Common myeloid progenitor, CD34-positive (primary cell): Measurements from ENCODE around the gene CYTH3.
"Not testable (repeated sequence)": the region's sequence is repeated elsewhere in the genome, so short reads cannot be mapped to it uniquely, and the experiment has no call there.

Experiments used
- CTCF ChIA-PET: fragments of 350-600 bp; sonication (Branson Sonifier 250); formaldehyde crosslinking; loops from one replicate; lab custom pipeline; 2021; ENCODE audit warnings: antibody characterized with exemption; lab: Charles Lee
- POLR2A ChIA-PET: fragments of 350-600 bp; sonication (Branson Sonifier 250); formaldehyde crosslinking; loops from one replicate; lab custom pipeline; 2021; ENCODE audit warnings: antibody characterized with exemption; lab: Charles Lee
- DNase-seq, 3 donors: peaks; one replicate each; pipeline versions ENCODE4 v3.0.0 to v3.0.0-alpha.2; 2013
- H3K27ac ChIP-seq, 2 experiments: 1 replicate in 1 of 2; 2 replicates in 1 of 2; pipeline ENCODE4 v1.7.0; 2013; ENCODE audit warnings: inconsistent platforms in 2 of 2, low read length in 2 of 2, mild to moderate bottlenecking in 2 of 2, low read depth in 1 of 2, moderate library complexity in 1 of 2; ENCODE audit not compliant: severe bottlenecking in 2 of 2, insufficient read depth in 1 of 2, poor library complexity in 1 of 2
- H3K27me3 ChIP-seq, 5 experiments: replicated peaks in 2 of 5; 1 replicate in 3 of 5; 2 replicates in 2 of 5; pipeline versions ENCODE4 v1.6.1 to v1.7.0; 2013; ENCODE audit warnings: low read length in 4 of 5, mild to moderate bottlenecking in 2 of 5, moderate library complexity in 2 of 5, inconsistent platforms in 1 of 5; ENCODE audit not compliant: insufficient read depth in 5 of 5, control insufficient read depth in 4 of 5
- H3K36me3 ChIP-seq, 4 experiments: 1 replicate in 2 of 4; 2 replicates in 2 of 4; pipeline versions ENCODE4 v1.6.1 to v1.7.0; 2013; ENCODE audit warnings: low read length in 3 of 4, control low read depth in 1 of 4, mild to moderate bottlenecking in 1 of 4; ENCODE audit not compliant: control insufficient read depth in 4 of 4, insufficient read depth in 4 of 4
- H3K4me1 ChIP-seq, 4 experiments: 1 replicate in 3 of 4; 2 replicates in 1 of 4; pipeline versions ENCODE4 v1.6.1 to v1.7.1; 2013; ENCODE audit warnings: low read length in 3 of 4, mild to moderate bottlenecking in 3 of 4, control low read depth in 1 of 4, inconsistent platforms in 1 of 4, moderate library complexity in 1 of 4; ENCODE audit not compliant: control insufficient read depth in 4 of 4, insufficient read depth in 4 of 4; ENCODE audit errors: control extremely low read depth in 1 of 4
- H3K4me3 ChIP-seq, 7 experiments: 1 replicate in 4 of 7; 2 replicates in 3 of 7; pipeline versions ENCODE4 v1.5.1 to v1.7.0; 2013; ENCODE audit warnings: mild to moderate bottlenecking in 7 of 7, low read length in 6 of 7, moderate library complexity in 6 of 7, inconsistent platforms in 2 of 7, low read depth in 2 of 7, control low read depth in 1 of 7; ENCODE audit not compliant: insufficient read depth in 4 of 7, control insufficient read depth in 1 of 7; ENCODE audit errors: extremely low read depth in 1 of 7
- H3K9me3 ChIP-seq, 5 experiments: 1 replicate in 4 of 5; 2 replicates in 1 of 5; pipeline versions ENCODE4 v1.6.1 to v1.7.1; 2013; ENCODE audit warnings: low read length in 4 of 5, mild to moderate bottlenecking in 2 of 5, inconsistent platforms in 1 of 5, low read depth in 1 of 5, moderate library complexity in 1 of 5; ENCODE audit not compliant: control insufficient read depth in 4 of 5, insufficient read depth in 2 of 5; ENCODE audit errors: control extremely low read depth in 1 of 5
- WGBS: methylation state at CpG from one replicate; pipeline ENCODE4 v1.1.5; 2013; ENCODE audit not compliant: insufficient coverage; 5-methylcytosine and 5-hydroxymethylcytosine counted together

CYTH3 gene

DNA sequence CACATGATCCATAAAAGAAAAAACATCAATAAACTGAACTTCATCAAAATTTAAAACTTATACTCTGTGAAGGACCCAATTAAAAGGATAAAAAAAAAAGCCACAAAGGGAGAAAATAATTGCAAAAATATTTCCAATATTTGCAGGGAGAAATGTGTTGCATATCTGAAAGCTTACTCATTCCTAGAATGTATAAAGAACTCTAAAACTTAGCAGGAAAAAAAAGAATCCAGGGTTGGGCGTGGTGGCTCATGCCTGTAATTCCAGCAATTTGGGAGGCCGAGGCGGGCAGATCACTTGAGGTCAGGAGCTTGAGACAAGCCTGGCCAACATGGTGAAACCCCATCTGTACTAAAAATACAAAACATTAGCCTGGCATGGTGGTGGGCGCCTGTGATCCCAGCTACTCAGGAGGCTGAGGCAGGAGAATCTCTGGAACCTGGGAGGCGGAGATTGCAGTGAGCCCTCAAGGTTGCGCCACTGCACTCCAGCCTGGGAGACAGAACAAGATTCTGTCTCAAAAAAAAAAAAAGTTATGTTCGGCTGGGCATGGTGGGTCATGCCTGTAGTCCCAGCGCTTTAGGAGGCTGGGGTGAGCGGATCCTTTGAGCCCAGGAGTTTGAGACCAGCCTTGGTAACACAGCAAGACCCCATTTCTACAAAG, 11.1 kb upstream of the CYTH3 start:
- H3K9me3 ChIP-seq, H3K27me3 ChIP-seq, CTCF ChIA-PET, H3K4me1 ChIP-seq, DNase-seq, H3K27ac ChIP-seq, POLR2A ChIA-PET, H3K4me3 ChIP-seq, H3K36me3 ChIP-seq: not testable (repeated sequence)
- 98% methylated on average over 5 of the region's 9 CpGs for WGBS

DNA sequence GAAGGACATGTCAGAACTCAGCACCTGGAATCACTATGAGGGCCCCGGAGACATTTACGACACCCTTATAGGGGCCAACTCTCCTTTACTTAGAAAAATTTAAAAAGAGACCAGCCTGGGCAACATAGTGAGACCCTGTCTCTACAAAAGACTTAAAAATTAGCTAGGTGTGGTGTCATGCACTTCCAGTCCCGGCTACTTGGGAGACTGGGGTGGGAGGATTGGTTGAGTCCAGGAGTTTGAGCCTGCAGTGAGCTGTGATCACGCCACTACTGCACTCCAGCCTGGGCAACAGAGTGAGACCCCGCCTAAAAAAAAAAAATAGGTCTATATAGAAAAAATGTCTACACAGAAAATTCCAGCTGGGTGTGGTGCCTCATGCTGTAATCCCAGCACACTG, 7.5 kb upstream of the CYTH3 start:
- CTCF ChIA-PET: interaction anchor here (0.7 to 1.3 kb wide), 3 partner anchors 9 to 44 kb away, joined by 3 to 4 read pairs (median 3); no protein-coding TSS in a partner anchor
- H3K4me1 ChIP-seq: peaks cover 0 to 2% (median 2%) of the 10 kb centered on the region in 4 experiments
- POLR2A ChIA-PET: no interaction called here
- H3K27me3 ChIP-seq: no peaks in the 10 kb centered on the region
- H3K27ac ChIP-seq: no peak overlapping the region
- H3K4me3 ChIP-seq: no peak overlapping the region
- no peaks in the 10 kb centered on the region for H3K36me3 ChIP-seq
- WGBS: 100% methylated on average over 4 of the region's 5 CpGs
- DNase-seq: no peak
- H3K9me3 ChIP-seq: no peaks in the 10 kb centered on the region

DNA sequence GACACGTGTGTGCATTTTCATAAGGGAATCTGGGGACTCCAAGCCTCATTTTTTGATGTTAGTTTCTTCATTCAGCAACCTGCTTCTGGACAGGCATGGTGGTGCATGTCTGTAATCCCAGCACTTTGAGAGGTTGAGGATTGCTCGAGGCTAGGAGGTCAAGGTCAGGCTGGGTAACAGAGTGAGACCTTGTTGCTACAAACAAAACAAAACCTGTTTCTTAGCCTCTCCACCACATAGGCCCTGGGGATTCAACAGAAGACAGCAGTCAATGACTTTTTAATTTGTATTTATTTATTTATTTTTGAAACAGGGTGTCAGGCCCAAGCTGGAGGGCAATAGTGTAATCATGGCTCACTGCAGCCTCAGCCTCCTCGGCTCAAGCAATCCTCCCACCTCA, 6.9 kb upstream of the CYTH3 start:
- POLR2A ChIA-PET: no interaction called here
- H3K27ac ChIP-seq: no peak overlapping the region
- no peaks in the 10 kb centered on the region for H3K4me1 ChIP-seq
- no peaks in the 10 kb centered on the region for H3K9me3 ChIP-seq
- H3K4me3 ChIP-seq: no peak overlapping the region
- H3K27me3 ChIP-seq: no peaks in the 10 kb centered on the region
- CTCF ChIA-PET: interaction anchor here (0.7 to 1.3 kb wide), 3 partner anchors 8 to 44 kb away, joined by 3 to 4 read pairs (median 3); no protein-coding TSS in a partner anchor
- no peak for DNase-seq
- WGBS: 93% methylated on average over 3 of the region's 3 CpGs
- H3K36me3 ChIP-seq: no peaks in the 10 kb centered on the region

DNA sequence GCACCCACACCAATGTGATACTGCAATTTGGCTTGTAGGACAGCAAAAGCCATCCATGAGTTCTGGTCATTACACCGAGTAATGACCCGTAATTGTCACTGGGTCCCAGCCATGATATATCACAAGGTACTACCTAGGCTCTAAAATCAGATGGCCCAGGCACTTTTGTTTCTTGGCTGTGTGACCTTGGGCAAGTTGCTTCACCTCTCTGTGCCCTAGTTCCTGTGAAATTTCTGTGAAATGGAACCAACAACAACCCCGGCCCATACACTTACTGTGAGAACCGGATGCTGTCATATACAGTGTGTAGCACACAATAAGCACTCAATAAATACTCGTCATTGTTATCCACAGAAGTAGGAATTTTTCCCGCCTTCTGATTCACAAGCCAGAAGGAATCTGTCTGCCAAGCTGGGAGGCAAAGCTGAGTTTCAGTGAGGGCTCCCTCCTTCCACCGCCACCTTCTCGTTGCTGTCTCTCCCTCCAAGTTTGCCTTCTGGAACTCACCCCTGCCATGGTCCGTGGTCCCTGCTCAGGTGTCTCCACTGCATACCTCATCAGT, 6.4 kb upstream of the CYTH3 start:
- Histone ChIP-seq H3K4me1 (no peaks in the 10 kb centered on the region), H3K36me3 (no peaks in the 10 kb centered on the region), H3K4me3 (no peak overlapping the region), H3K9me3 (no peaks in the 10 kb centered on the region), H3K27ac (no peak overlapping the region), H3K27me3 (no peaks in the 10 kb centered on the region)
- WGBS: 96% methylated on average over 8 of the region's 9 CpGs
- DNase-seq: no peak
- ChIA-PET POLR2A (no interaction called here), CTCF (no interaction called here)

DNA sequence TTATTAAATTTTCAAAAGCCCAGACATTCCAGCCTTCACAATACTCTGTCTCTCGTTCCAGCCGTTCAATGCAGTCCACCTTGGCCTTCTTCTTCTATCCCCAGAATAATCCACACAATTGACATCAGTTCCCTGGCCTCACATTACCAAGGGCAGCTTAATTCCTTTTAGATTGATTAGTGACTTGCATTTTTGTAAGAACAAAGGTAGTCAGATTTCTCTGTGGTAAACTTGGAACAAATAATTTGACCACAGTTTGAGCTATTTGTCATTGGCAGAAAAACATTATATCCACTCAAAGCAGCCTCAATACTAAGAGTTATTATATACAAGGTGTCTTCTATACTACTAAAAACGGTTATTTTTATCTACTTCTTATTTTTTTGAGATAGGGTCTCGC, 5.1 kb upstream of the CYTH3 start:
- 100% methylated on average over 1 of the region's 4 CpGs for WGBS
- POLR2A ChIA-PET: no interaction called here

DNA sequence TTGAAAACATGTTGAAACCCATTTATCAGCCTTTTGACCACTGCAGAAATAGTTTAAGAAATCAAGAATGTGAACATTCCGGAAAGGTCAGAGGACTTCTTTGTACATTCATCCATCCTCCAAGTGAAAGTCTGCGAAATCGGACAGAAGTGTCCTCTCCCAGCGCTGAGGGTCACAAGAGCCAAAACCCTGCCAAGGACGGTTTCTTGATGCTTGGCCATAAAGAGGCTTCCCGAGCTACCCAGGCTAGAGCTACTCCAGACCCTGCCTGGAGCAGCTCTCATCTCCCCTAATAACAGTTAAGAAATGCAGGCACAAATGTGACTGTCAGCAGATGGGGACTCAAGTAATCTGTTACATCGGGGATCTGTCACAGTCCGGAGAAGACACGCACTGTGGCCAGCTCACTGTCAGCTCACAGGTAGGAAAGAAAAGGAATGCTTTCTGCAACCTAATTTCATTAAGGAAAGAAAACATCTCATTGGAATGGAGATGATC, 4.5 kb upstream of the CYTH3 start:
- no peak overlapping the region for H3K4me3 ChIP-seq
- no peaks in the 10 kb centered on the region for H3K36me3 ChIP-seq
- 98% methylated on average over 9 of the region's 9 CpGs for WGBS
- H3K27me3 ChIP-seq: no peaks in the 10 kb centered on the region
- H3K4me1 ChIP-seq: peaks cover 0 to 5% (median 5%) of the 10 kb centered on the region in 4 experiments
- no peaks in the 10 kb centered on the region for H3K9me3 ChIP-seq
- H3K27ac ChIP-seq: no peak overlapping the region
- DNase-seq: no peak
- CTCF ChIA-PET: no interaction called here
- POLR2A ChIA-PET: no interaction called here

More for the DNA sequence above, 5.1 kb upstream of the CYTH3 start:
- H3K4me3 ChIP-seq: no peak overlapping the region
- CTCF ChIA-PET: no interaction called here
- H3K27me3 ChIP-seq: no peaks in the 10 kb centered on the region
- peaks cover 0 to 5% (median 5%) of the 10 kb centered on the region in 4 experiments for H3K4me1 ChIP-seq
- H3K27ac ChIP-seq: no peak overlapping the region
- no peak for DNase-seq
- H3K9me3 ChIP-seq: no peaks in the 10 kb centered on the region
- no peaks in the 10 kb centered on the region for H3K36me3 ChIP-seq

DNA sequence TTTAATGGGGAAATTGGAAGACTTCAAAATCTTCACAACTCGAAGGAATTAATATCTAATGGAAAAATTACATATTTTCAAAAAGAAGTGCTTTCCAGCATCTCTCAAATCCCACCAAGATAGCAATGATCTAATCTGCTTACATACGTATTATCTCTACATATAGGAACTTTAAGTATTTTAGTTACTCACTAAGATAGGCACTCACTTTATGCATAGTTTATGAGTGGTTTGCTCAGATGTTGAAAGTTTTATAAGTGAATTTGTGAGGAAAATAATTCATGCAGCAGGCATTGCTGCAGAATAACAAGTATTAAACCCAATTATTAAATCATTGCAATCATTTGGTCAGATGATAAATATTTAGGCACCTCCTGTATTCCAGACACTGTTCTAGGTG, 2.3 kb upstream of the CYTH3 start:
- ChIA-PET POLR2A (no interaction called here), CTCF (no interaction called here)
- Histone ChIP-seq H3K9me3 (no peaks in the 10 kb centered on the region), H3K4me3 (no peak overlapping the region), H3K36me3 (no peaks in the 10 kb centered on the region), H3K4me1 (peaks cover 8 to 18% (median 17%) of the 10 kb centered on the region in 4 experiments), H3K27me3 (no peaks in the 10 kb centered on the region), H3K27ac (no peak overlapping the region)
- WGBS: no CpG with 5 or more reads among the region's 2 CpGs
- no peak for DNase-seq
